Activated T-helper 1 cell treated with anti-CD3 and anti-CD28 coated beads, Interleukin-2, amount 50 U/mL, for 16 hours (primary cell): Measurements from ENCODE around the gene EID2B.
A peak's percentile ranks its signal among the peaks of the same experiment; 100 is the strongest.

Source experiments
- DNase-seq, 2 donors: peaks; one replicate each; pipeline ENCODE4 v3.0.0-alpha.2; 2020; ENCODE audit warnings: low read depth in 1 of 2, low spot score in 1 of 2

Gene EID2B

GRCh38 chr19:39532233-39533002 lies at the start of gene EID2B:
Gene EID2B, minus strand, starts transcription at chr19:39532852. Its CDS starts 50 bp downstream, at chr19:39532802.
- DNase-seq = peak; percentile 82 to 94

DNA sequence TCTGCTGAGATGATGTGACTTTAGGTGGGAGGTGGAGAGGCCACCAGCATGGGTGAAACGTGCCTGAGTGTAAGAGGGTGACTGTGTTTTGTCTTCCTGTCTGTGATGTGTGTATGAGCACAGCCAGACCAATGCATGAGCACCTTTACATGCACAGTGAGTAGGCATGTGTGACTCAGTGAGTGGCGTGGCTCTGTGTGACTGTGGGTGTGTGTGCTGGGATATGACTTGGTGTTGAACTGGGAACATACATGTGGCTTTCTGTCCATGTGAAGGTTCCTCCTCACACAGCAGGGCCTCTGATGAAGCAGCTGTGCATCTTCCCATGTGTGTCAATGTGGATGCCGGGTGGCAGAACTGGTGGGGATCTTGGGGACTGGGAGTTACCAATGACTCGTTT lies 49.8 kb upstream of the EID2B start:
- DNase-seq = no peak

- DNase-seq = no peak
Observed at GRCh38 chr19:39568604-39569003, 36.0 kb upstream of the EID2B start.

DNA sequence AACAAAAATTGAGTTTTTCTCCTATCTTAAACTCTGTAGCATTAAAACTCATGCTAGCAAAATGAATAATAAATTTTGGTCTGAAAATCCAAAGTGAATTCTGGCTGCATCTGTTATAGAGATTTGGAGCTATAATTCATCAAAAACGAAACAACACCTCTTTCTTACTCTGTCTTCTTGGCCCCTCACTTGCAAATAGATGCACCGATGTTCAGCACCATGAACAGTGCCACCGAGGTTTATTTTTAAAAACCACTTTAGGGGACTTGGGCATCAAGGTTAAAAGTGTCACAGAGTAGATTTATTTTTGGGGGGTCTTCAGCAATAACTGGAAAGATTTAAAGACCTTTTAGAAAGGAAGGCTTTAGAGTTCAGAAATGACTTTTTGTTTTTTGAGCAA lies 33.4 kb upstream of the EID2B start:
- DNase-seq = no peak

GRCh38 chr19:39563408-39563807 lies 30.8 kb upstream of the EID2B start:
- no peak for DNase-seq

DNA sequence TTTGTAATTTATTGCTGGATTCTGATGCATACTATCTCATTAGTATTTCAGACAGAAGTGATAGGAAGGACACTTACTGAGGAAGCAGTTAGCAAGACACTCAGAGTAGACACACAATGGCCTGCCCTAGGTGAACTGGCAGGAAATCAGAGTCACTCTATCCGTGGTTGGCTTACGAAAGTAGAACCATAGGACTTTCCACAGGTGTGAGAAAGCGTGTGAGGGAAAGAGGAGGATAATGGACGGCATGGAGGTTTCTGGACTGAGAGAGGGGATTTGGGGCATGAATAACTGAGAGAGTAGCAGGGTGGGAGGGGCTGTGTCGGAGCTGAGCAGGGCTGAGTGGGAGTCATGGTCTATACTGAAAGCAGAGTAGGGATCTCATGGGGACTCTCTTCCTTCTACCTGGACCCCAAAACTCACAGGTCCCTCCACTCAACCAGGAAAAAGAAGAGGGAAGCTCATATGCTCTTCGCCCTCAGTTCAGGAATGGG lies 26.0 kb upstream of the EID2B start:
- DNase-seq = no peak

DNA sequence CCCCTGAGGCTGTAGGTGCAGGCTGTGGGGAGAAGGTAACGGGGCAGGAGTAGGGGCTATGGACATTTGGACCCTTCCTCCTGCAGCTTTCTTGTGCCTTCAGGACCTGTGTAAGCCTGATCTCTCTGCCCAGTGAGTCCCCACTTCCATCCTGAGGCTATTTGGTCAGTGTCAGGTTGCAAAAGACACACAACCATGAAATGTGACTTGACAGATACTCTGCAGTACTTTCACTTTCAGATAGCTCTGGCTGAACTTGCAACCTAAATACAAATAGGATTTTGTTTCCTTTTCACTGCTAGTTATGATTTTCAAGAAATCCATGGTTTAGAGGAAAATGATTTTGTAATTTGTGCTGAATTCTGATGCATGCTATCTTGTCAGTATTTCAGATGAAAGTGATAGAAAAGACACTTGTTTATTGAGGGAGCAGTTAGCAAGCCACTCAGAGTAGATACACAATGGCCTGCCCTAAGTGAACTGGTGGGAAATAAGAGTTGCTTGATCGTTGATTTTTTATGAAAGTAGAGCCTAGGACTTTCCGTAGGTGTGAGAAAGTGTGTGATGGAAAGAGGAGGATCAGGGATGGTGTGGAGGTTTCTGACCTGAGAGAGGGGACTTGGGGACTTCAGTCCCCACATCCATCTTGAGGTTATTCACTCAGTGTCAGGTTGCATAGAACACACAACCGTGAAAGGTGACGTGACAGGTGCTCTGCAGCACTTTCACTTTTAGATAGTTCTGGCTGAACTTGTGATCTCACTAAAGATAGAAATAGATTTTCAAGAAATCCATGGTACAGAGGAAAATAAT lies 25.4 kb upstream of the EID2B start:
- DNase-seq = no peak

DNA sequence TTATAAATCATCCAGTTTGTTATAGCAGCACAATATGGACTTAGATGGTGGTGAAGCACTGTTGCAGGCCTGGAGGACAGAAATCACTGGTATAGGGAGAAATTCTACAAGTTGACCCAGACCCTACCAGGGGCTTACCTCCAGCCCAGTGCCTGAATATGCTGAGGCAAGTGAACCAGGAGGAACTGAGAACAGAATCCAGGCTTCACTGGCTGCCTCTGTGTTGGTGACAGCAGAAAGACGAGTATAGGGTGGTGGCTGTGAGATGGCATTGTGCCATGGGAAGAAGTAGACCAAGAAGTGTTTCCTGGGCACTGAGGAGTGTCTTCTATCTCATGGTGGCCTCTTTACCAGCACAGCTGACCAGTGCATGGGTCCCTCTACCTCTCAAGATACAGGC lies 23.2 kb upstream of the EID2B start:
- DNase-seq = no peak

DNA sequence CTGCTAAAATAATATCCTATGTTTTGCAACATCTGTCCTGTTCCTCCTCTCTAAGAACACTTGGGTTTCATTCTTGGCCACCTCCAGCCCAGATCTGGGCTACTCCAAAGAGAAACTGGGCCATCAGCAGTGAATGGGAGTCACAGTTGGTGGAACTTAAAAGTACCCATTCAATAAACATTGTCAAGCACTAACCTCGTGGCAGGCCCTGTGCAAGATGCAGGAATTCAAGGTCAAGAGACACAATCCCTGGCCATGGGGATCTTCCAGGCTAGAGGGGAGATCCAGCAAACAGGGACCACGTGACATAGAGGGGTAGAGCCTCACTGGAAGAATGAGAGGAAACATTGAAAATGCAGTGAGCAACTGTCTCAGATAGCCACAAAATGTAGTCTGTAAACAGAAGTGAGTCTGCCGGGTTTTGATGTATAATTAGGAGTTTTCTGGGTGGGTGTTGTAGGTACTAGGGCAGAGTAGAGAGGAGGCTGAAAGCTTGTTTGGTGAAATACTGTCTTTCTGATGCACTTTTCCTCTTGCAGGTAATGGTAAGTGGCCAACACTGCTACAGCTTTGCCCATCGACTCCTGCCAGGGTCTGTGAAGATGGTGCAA lies 22.2 kb upstream of the EID2B start:
- DNase-seq = no peak

DNA sequence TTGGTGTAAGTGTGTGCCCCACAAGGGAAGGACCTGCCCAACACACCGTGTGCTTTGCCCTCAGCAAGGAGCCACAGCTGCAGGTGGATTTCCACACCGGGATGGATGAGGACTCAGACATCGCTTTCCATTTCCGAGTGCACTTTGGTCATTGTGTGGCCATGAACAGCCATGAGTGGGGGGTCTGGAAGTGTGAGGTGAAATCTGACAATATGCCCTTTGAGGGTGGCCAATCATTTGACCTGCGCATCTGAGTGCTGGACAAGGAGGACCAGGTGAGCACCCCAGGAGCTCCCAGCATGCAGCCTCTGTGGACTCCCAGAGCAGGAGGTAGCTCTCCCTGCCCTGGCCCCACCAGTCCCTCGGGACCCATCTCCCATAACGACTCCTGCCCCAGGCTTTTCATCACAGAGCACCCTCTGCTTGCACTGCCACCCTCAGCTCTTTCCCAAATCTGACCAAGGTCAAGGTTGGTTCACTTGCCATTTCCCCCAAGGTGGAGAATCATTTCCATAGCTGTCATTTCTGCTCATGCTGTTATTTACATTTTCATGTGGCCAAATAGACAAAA lies 20.5 kb upstream of the EID2B start:
- DNase-seq = no peak

- DNase-seq = no peak
Observed at GRCh38 chr19:39550197-39550596, 17.5 kb upstream of the EID2B start.

DNA sequence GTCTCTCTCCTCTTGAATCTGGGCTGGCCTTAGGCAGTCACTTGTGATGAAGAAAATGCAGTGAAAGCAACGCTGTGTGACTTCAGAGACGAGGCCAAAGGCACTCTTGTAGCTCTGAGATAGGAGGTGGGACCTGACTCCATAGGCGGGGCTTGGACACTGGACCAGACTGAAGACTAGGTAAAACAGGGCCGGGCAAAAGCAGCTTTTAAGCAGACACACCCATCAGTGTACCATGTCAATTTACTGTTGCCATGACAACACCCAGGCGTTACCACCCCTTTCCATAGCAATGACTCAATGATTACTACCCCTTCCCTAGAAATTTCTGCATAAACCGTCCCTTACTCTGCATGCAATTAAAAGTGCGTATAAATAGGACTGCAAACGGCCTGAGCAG lies 13.9 kb upstream of the EID2B start:
- DNase-seq = no peak

DNA sequence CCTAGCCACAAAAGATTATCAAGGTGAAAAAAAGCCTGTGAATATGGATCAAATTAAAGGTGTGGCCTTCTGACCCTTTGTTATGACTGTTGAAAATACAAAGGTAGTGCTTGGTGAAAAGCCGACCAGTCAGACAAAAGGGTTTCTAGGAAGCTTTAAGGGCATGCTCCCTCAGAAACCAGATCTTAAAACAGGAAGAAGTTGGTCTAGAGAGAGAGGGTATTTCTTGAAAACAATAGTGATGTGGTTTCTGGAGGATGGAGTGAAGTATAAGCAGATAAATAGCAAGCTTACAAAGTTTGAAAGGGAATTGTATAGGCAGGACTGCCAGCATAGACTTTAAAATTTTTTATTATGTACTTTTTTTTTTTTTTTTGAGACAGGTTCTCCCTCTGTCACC lies 12.3 kb upstream of the EID2B start:
- no peak for DNase-seq

GRCh38 chr19:39544226-39544903 lies 11.7 kb upstream of the EID2B start:
- no peak for DNase-seq

DNA sequence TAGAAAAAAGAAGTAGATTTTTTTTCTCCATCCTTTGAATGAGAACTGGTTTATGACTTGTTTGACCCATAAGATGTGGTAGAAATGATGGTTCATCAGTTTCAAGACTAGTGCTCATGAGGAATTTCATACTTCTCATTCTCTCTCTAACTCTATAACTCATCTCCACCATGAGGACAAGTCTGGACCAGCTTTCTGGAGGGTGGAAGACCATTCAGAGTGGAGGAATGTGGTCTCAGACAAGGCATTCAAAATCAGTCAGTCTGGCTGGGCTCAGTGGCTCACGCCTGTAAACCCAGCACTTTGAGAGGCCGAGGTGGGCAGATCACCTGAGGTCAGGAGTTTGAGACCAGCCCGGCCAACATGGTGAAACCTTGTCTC lies 10.8 kb upstream of the EID2B start:
- DNase-seq = no peak

DNA sequence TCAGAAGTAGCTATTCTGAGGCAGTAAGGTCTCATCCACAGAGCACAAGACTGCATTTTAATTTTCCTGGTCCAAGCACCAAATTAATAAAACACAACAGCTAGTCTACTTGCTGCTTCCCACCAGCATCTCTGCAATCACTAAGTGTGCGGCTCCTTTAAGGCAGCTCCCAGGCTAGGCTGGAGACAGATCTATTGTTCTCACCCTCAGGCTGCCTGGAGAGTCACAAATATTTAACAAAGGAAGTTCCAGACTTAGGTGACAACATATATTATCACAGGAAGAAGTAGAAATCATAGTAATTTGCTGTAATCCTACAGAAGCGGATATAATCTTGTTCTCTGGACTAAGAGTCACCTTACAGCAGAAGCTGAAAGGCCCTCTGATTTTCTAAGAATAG lies 9.6 kb upstream of the EID2B start:
- DNase-seq = no peak

GRCh38 chr19:39540333-39540673 lies 7.7 kb upstream of the EID2B start:
- DNase-seq = no peak

GRCh38 chr19:39539518-39540332 lies 7.1 kb upstream of the EID2B start, which contains the start of gene EID2:
Gene EID2, minus strand, starts transcription at chr19:39540161. Its CDS starts 82 bp downstream, at chr19:39540079.
- DNase-seq = peak; percentile 88 to 92

DNA sequence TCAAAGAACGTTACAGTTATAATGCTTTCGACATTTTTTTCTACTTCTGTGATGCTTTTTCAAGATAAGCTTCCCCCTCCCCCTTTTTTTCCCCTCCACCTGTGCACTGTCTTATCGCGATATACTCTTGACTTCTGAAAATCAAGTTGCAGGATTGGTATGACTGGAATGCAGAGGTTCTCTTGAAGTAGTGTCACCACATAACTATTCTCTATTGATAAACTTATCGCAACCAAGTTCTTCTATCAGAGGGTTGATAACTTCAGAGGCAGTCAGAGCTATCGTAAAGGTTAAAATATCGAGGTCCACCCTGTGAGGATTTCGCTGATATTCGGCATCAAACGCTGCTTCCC lies 6.5 kb upstream of the EID2B start:
- DNase-seq = no peak

- DNase-seq = no peak
Observed at GRCh38 chr19:39533791-39534190, 1.1 kb upstream of the EID2B start.
